Endothelial cell (in vitro differentiated cells): ENCODE measurements around the gene SYNGR1. TPM values are rescaled to one million over a fixed set of nuclear protein-coding genes. Genes with fewer than 3 reads are reported as not detected.
"Not testable (repeated sequence)": the region's sequence is repeated elsewhere in the genome, so short reads cannot be mapped to it uniquely, and the experiment has no call there.

Source experiments
- DNase-seq: peaks from one replicate; pipeline ENCODE4 v3.0.0; 2021; ENCODE audit warnings: low spot score
- H3K27ac Mint-ChIP-seq: one replicate; pipeline ENCODE4 v1.8.0; 2021; ENCODE audit warnings: mixed read lengths, inconsistent platforms; ENCODE audit not compliant: unreplicated experiment
- H3K27me3 Mint-ChIP-seq: one replicate; pipeline ENCODE4 v1.8.0; 2021; ENCODE audit warnings: mild to moderate bottlenecking, moderate library complexity, mixed read lengths, inconsistent platforms; ENCODE audit not compliant: unreplicated experiment
- H3K36me3 Mint-ChIP-seq: one replicate; pipeline ENCODE4 v1.8.0; 2021; ENCODE audit warnings: mild to moderate bottlenecking, low read depth, mixed read lengths, inconsistent platforms; ENCODE audit not compliant: unreplicated experiment
- H3K4me1 Mint-ChIP-seq: one replicate; pipeline ENCODE4 v1.8.0; 2021; ENCODE audit warnings: mild to moderate bottlenecking, mixed read lengths, inconsistent platforms; ENCODE audit not compliant: unreplicated experiment
- H3K4me3 Mint-ChIP-seq: one replicate; pipeline ENCODE4 v1.8.0; 2021; ENCODE audit warnings: mild to moderate bottlenecking, mixed read lengths, inconsistent platforms; ENCODE audit not compliant: unreplicated experiment
- H3K9me3 Mint-ChIP-seq: one replicate; pipeline ENCODE4 v1.8.0; 2021; ENCODE audit warnings: mixed read lengths, inconsistent platforms; ENCODE audit not compliant: unreplicated experiment
- total RNA-seq: library from RNA; stranded (reverse); fragmentation: NEBNext Ultra II Directional; extraction: Animal tissue kit (Norgen Biotek cat#: 25700); gene quantifications from one replicate; pipeline ENCODE4 v1.2.1, GENCODE V29; 2021; ENCODE audit not compliant: unreplicated experiment
- TF ChIP-seq, protein P1 (sequence below): fragments of 200-600 bp; sonication (generic); IDR thresholded peaks from one replicate; pipeline ENCODE4 v1.5.0; 2021; ENCODE audit warnings: antibody characterized with exemption; ENCODE audit not compliant: unreplicated experiment

The SYNGR1 gene
- total RNA-seq, 1 donor from 2014 or later, result 2.9 TPM

DNA sequence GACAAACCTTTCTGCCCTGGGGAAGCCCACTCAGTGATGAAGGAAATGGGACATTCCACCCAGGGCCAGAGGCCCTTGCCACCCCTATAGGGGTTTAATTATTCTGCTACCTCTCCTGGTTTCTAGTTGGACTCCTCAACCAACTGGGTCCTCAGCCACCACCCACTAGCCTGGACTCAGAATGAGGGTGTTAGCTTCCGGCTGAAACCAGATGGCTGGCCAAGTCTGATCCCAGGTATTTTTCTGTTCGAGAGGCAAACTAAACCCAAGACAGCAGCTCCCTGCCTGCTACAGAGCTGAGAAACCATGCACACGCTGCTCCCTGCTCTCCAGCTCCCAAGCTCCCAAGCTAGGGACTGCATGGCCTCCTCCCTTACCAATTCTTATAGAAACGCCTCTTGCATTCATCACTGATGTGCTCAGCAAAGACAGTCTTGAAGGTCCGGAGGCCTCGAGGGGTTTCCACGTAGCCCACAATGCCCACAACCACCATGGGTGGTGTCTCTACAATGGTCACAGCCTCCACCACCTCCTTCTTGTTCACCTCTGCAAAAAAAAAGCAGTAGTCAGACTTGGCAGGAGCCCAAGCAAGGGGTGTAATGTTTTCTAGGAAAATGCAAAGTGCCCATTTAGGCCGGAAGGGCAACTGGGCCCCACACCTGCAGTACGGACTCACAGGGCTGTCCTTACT lies 32.6 kb upstream of the SYNGR1 start:
- Mint-ChIP-seq H3K27ac (no peak overlapping the region), H3K4me1 (peaks cover 39% of the 10 kb centered on the region), H3K4me3 (peak overlapping the region; percentile 99), H3K36me3 (peaks cover 36% of the 10 kb centered on the region), H3K9me3 (no peaks in the 10 kb centered on the region), H3K27me3 (peaks cover 14% of the 10 kb centered on the region)
- DNase-seq, result no peak
- TF ChIP-seq, protein P1, sequence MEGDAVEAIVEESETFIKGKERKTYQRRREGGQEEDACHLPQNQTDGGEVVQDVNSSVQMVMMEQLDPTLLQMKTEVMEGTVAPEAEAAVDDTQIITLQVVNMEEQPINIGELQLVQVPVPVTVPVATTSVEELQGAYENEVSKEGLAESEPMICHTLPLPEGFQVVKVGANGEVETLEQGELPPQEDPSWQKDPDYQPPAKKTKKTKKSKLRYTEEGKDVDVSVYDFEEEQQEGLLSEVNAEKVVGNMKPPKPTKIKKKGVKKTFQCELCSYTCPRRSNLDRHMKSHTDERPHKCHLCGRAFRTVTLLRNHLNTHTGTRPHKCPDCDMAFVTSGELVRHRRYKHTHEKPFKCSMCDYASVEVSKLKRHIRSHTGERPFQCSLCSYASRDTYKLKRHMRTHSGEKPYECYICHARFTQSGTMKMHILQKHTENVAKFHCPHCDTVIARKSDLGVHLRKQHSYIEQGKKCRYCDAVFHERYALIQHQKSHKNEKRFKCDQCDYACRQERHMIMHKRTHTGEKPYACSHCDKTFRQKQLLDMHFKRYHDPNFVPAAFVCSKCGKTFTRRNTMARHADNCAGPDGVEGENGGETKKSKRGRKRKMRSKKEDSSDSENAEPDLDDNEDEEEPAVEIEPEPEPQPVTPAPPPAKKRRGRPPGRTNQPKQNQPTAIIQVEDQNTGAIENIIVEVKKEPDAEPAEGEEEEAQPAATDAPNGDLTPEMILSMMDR, result no peak

DNA sequence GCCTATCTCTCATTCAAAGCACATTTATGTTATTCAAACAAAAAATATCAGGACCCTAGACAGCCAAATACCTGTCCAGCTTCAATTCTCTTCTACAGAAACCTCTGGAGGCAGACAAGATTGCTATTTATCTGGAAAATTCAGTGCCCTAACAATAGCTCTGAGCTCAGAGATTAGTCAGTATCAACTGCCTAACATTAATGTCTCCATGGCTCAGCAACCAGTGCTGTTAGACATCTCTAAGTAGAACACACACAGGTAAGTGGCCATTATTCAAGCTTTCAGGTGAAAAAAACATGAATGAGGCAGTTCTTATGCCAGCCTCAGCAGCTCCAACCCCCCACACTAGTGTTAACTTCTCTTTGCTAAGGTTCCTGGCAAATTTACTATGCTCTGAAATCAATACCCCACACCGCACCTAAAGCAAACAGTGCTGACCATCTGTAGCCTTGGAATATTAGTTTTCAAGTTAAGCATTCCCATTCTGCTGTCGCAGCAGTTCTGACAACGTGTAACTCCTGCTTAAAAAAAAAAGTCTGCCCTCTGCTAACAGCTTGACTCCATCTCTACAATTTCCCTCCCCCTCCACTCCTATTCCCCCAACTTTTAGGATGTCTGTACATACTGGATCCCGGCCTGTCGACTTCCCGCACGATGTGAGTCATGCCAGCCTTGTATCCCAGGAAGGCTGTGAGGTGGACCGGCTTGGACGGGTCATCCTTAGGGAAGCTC lies 31.9 kb upstream of the SYNGR1 start:
- peaks cover 33% of the 10 kb centered on the region for H3K36me3 Mint-ChIP-seq
- peak overlapping the region; percentile 99 for H3K4me3 Mint-ChIP-seq
- H3K9me3 Mint-ChIP-seq, result no peaks in the 10 kb centered on the region
- DNase-seq, result no peak
- H3K27ac Mint-ChIP-seq, result peak overlapping the region; percentile 97
- peaks cover 39% of the 10 kb centered on the region for H3K4me1 Mint-ChIP-seq
- peaks cover 12% of the 10 kb centered on the region for H3K27me3 Mint-ChIP-seq
- TF ChIP-seq, protein P1, result no peak

DNA sequence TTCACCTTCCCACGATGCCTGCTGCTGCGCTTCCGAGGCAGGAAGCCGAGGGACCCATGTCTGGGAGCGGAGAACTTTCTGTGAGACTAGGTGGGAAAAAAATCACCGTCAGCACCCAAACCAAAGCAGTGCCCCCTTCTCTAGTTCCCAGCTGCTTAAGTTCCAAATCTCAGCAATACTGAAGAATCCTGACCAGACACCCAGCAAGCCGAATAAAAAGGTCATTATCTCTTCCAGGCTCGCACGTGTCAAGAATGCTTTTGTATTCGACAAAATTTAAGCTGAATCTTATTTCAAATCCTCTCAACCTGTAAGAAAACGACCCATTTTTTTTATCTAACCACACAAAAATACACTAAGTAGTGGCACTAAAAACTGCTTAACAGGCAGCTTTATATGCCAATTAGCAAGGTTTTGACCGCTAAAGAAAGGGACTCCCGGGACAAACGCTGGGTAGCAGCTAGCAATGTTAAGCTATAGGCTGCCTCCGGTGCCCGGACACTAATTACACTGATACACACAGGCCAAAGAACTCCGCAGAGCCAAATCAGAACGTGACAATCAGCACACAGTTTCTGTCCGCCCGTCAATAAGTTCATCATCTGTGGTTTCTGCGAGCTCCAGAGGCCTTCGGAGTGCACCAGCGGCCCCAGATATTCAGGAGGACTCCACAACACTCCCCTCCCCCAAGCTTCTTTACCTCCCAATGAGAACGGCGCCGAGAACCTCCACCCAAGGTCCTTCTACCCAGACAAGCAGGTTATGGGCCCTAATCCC lies 31.1 kb upstream of the SYNGR1 start:
- Mint-ChIP-seq H3K36me3 (peaks cover 27% of the 10 kb centered on the region), H3K4me3 (peak overlapping the region; percentile 99), H3K27ac (peak overlapping the region; percentile 97), H3K9me3 (no peaks in the 10 kb centered on the region), H3K27me3 (peaks cover 8% of the 10 kb centered on the region), H3K4me1 (peaks cover 39% of the 10 kb centered on the region)
- DNase-seq, result no peak
- TF ChIP-seq, protein P1, result no peak

DNA sequence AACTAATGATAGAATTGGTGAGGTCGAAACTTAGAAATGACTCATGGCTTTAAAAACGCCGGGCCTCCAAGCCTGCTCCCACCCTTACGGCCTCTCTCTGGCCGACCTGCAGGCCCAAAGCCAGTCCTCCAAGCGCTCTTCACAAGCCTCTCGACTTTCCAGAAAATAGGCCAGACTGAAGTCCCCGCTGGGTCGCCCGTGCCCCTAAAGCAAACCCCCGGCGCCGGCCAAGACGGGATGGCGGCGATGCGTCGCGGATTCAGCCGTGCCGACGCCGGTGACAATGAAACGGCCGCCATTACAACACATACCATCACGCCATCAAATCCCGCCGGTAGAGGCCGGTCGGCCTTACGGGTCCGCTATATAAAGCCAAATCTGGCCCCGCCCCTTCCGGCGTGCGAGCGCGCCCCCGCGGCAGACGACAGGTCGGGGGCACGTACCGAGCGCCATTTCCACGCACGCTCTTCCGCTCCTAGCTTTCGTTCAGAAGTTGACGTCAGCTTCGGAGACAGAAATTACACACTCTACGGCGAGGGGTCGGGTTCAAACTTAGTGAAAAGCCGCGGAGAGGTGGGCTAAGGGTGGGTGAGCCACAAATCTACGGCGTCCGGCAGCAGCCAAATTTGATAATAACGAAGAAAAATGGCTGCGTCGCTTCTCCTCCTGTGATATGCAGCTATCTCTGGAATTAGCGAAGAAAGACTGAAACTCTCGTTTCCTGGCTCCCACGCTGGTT lies 30.3 kb upstream of the SYNGR1 start, which contains the start of gene RPL3:
TSS of gene RPL3 (minus strand) at position 340 of the 739 bp plus-strand sequence. CDS start at position 314, 26 bp downstream.
- no peaks in the 10 kb centered on the region for H3K9me3 Mint-ChIP-seq
- peak within 1 kb of the TSS; percentile 99 for H3K4me3 Mint-ChIP-seq
- TF ChIP-seq, protein P1, result no peak
- H3K36me3 Mint-ChIP-seq, result peaks cover 23% of the 10 kb centered on the region
- DNase-seq, result peak; percentile 95
- H3K27me3 Mint-ChIP-seq, result peaks cover 8% of the 10 kb centered on the region
- H3K4me1 Mint-ChIP-seq, result peaks cover 39% of the 10 kb centered on the region
- H3K27ac Mint-ChIP-seq, result peak within 1 kb of the TSS; percentile 97

DNA sequence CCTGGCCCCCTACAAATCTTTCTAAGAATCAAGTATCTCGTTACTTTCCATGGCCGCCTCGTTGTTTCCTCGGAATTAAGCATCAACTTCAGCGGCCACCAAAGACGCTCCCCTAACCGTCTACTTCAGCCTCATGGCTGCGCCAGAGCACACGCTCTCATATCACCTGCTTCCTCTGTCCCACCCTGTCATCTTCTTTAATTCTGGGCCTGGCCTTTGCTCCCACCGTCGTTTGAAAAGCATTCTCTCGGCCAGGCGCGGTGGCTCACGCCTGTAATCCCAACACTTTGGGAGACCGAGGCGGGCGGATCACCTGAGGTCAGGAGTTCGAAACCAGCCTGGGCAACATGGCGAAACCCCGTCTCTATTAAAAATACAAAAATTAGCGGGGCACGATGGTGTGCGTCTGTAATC lies 29.2 kb upstream of the SYNGR1 start:
- DNase-seq, result not testable (repeated sequence)
- H3K36me3 Mint-ChIP-seq, result peaks cover 11% of the 10 kb centered on the region
- H3K4me1 Mint-ChIP-seq, result peaks cover 33% of the 10 kb centered on the region

More for the DNA sequence above, 29.2 kb upstream of the SYNGR1 start:
- not testable (repeated sequence) for H3K9me3 Mint-ChIP-seq, H3K27me3 Mint-ChIP-seq
- peak overlapping the region; percentile 68 for H3K4me3 Mint-ChIP-seq
- H3K27ac Mint-ChIP-seq, result peak overlapping the region; percentile 97
